C1 segment of cervical spinal cord (tissue), 14 donors: ENCODE measurements around the gene CYB561.

Source experiments
- DNase-seq, 14 donors: peaks; one replicate each; lab custom pipeline; 2025; lab: John Stamatoyannopoulos, UW

Gene CYB561

DNA sequence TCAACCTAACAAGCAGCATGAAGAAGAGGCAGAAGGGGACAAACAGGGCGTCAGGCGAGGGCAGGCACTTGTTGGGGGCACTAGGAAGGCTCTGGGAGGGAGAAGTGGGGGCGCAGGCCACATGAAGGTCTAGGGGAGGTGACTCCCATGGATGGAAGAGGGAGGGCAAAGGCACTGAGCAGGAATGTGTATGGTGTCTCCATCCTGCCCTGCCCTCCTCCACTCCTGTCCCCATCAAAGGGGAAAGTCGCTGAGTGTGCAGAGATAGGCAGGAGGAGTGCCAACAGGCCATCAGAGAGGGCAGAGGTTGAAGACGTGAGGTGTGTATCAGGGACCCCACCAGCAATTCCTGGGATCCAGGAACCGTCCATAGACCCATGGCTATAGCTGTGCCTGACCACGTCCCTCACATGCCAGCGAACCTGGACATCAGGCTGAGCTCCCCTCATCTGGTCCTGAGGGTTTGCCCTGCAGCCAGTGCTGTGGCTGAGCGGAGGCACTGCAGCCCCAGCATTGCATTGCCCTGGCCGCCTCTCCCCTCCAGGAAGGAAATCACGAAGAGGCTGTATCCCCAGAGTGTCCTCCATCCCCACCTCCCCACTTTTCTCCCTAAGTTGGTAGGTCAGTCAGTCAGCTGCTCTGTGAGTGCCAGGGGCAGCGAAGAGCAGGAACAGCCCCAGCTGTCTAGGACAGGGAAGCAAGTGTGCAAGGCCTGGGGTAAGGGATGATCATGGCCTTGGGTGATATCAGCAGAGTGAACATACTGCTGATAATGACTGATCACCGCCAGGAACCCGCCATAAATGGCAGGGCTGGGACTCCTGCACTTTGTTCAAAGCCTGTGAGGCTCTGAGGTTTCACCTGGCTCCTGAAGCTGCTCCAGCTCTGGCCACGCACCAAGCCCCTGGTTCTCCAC is 6.2 kb upstream of the CYB561 start:
- DNase-seq, result no peak

DNA sequence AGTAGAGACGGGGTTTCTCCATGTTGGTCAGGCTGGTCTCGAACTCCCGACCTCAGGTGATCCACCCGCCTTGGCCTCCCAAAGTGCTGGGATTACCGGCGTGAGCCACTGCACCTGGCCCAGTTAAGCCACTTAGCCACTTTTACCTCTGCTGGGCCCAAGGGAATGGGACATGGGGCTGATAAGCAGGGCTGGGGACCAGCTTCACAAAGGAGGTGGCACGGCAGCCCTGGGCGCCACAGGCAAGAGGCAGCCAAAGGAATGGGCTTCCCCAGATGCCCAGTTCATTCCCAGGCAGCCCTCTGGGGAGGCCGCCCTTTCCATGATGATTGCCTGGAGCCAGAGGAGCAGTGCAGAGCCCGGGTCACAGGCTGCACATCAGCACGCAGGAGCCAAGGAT is 5.0 kb upstream of the CYB561 start:
- DNase-seq, result no peak

DNA sequence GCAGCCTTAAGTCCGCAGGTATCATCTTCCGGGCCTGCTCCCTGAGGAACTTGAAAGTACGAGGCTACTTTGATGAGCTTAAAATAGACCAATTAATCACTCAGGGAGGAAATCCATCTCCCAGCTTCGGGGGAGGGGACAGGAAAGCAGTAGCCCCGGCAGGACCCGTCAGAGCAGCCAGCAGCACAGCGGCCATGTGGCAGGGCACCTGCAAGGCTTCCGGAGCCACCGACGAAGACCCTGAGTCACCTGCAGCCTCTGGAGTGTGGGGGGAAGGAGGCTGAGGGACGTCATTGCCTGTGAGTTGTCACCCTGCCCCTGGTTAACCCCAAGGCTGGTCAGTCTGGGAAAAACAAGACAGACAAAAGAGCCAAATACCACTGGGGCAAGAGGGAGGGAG is 4.4 kb upstream of the CYB561 start:
- no peak for DNase-seq

DNA sequence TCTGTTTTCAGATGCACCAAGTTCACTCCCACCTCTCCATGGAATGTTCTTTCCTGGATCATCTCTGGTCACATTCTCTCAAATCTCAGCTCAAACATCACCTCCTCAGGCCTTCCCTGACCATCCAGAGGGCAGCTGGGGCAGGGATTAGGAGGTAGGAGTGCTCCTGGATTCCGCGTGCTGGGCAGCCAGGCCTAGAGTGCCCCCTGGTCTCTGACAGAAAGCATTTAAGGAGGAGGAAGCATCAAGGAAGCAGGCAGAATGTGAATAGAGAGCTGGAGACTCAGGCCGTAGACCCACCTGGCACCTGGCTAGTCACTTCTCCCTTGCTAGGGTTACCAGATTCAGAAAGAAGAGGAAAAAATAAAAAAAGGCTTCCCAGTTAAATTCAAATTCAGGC is 2.5 kb upstream of the CYB561 start:
- DNase-seq, result no peak

DNA sequence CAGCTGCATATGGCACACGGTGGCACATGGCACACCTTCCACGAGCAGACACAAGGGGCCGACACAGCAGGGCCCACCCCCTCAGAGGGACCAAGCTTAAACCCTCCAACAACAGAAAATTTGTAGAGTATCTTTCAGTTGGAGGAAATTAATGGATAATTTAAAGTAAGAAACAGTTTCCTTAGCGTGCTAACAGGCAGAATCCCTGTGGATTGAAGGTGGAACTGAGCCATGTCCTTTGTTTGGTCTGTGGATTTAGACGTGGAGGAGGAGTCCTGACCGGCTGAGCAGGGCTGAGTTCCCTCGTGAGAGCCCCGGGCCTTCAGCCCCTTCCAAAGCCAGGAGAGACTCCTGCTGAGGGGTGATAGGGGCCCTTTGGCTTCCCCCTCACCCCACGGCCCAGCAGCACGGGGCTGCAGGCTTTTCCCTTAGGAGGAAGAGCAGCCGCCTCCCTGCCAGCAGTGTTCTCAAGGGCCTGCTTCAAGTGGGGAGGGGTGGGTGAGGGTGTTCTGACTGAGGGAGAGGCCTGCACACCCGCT is 1.4 kb upstream of the CYB561 start:
- no peak for DNase-seq

DNA sequence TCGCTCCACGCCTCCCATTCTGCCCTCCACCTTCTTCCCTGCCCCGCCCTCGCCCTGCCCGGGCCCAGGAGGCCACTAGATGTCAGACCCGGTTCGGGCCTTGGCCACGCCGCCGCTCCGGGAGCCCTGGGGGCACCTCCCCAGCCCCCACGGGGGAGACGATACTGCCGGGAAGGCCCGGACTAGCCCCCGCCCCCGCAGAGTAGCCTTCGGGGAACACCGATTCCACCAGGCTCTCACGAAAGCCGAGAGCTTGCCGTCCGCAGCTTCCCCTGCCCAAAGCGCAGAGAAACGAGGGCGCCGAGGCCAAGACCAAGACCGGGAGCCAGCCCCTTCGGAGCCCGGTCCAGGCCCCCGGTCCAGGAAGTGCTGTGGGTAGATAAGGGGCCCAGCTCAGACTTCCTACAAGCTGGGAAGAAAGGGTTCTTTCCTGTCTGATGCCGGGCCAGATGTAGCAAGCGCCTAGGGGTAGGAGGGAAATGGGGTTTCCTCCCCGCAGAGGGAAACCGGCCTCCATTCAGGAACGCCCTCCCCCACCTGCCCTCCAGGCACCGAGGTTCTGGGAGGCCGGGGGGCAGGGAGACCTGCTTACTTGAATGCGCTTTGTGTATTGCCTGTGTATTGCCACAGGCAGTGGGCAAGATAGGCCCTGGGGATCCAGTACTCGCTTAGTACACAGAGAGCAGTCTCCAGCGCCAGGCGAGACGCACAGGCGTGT is 806 bp upstream of the CYB561 start:
- peak in 7 of 14 donors; percentile 8 to 56 (median 27) for DNase-seq

DNA sequence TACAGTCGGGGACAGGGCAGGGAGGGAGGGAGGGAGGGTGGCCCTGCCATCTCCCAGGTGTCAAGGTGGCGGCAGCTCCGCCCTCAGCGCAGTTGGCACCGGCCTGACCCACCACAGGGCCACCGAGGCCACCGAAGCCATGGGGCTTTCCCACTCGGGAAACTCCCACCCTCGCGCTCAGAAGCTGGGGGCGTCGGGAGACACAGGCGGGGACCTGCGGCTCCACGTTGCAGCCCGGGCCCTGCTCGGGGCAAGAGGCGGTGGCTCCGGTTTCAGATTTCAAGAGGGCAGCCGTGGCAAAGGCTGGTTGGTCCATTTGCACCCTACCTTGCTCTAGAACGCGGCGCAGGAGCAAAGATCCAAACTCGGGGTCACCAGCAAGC is 544 bp downstream of the CYB561 start:
- no peak for DNase-seq

DNA sequence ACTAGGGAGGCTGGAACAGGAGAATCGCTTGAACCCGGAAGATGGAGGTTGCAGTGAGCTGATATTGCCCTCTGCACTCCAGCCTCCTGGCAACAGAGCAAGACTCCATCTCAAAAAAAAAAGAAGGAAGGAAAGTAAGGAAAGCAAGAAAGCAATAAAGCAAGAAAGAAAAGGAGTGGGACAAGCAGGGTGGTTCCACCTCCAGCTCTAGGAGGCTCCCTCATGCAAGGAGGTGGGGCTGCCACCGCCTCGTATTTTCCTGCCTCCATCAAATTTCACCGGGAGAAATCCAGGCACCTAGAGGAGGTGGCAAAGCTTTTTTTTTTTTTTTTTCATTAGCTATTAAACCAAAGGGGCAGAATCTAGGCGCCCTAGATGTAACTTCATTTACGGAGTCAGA is 1.0 kb downstream of the CYB561 start:
- no peak for DNase-seq

DNA sequence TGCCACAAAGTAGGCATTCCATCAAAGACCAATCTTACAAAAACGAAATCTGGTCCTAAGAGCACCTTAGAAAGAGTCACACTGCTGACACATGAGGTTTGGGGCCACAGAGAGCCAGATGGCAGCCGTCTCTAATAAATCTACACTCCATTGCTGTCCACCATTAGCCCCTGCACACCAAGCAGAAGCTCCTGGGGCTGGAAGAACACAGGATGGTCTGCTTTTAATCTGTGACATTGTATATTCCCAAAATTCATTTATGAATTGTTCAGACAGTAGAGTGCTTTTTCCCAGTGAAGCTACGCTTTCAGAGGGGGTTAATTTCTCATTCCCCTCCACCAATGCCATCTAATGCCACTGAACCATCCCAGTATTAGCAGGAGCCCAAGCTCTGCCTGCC is 1.6 kb downstream of the CYB561 start:
- DNase-seq, result no peak

DNA sequence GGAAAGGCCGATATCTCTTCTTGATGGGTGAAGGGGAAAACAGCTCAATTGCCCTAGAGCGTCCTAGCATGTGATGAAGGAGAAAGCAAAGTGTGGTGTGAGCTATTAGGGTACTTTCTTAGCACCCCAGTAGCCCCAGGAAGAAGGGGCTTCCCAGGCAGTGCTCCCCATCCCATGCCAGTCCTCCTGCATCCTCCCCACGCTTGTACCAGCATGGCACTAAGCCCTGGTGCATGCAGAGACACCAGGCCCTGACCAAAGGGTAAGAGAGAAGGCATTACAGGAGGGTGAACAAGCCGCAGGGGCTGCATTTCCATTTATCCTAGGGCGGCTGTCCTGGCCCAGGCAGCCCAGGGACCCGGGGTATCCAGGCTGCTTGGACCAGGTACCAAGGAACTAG is 3.1 kb downstream of the CYB561 start:
- DNase-seq, result no peak

DNA sequence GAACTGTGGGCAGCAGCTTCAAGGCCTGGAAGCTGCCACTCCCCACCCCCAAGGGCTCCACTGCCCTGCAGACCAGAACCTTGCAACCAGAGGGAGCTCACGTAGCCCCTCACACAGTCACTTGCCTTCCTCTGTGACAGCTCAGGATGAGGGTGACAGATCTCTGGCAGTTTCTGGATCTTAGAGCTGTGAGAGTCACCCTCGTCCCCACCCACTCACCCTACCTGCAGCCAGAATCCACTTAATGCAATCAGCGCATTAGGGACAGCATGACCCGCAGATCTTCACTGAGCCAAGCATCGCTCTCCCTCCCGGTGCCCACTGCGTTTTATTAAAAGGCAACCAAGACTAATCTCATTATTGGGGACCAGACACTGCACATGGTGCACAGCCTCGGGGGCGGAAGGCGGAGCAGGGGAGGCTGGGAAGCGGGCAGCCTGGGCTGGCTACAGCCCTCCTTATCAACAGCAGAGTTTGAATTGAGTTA is 3.5 kb downstream of the CYB561 start:
- DNase-seq, result no peak

DNA sequence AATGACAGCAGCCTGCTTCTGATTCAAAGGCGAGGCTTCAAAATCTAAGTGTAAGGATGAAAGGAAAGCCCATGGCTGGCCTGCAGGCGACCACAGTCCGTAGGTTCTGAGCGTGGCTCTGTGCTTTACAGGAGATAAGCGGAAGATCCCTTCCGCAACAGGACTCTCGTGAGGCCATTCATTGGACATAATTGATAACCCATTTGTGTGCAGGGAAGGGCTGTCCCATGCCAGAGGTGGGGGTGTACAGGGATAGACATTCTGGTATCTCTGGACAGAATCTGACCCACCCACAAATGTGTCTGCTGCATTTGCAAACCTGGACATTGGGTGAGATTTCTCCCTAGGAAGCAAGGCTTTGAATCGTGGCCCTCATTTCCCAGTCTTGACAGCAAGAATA is 4.0 kb downstream of the CYB561 start:
- no peak for DNase-seq

DNA sequence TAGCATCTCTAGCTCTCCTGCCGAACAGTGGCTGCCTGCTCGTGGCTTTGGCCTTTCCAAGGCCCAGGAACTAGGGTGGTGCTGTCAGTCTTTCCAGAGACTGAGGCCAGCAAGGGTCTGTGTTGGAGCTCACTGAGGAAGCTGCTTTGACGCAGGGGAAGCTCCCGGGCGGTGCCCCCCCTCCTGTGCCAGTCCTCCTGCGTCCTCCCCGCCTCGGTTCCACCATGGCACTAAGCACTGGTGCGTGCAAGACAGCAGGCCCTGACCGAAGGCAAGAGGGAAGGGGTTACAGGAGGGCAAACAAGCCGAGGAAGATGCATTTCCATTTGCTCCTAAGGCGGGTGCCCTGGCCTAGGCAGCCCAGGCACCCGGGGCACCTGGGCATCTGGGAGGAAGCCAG is 4.5 kb downstream of the CYB561 start:
- no peak for DNase-seq

DNA sequence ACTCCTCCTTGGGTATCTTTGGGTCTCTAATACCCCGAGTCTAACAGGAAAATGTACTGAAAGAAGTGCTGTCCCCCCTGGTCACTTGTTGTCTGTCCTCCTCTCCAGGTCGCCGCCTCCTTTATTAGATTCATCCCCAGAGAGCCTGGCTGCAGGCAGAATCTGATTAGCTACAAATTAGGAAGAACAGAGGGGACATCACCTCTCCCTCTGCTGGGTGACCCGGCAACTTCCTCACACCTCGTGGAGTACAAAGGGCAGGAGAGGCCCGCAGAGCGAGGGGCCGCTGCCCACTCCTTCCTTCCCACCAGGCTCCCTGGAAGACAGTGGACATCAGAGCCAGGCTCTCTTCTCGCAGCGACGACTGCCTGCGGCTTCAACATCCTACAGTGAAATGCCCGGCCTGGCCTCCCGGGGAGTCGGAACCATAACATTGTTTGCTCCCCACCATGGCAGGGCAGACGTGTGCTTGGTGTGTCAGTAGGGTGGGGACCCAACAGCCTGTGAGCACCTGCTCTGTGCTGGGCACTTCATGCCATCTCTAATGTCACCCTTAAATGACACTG is 5.3 kb downstream of the CYB561 start:
- no peak for DNase-seq

DNA sequence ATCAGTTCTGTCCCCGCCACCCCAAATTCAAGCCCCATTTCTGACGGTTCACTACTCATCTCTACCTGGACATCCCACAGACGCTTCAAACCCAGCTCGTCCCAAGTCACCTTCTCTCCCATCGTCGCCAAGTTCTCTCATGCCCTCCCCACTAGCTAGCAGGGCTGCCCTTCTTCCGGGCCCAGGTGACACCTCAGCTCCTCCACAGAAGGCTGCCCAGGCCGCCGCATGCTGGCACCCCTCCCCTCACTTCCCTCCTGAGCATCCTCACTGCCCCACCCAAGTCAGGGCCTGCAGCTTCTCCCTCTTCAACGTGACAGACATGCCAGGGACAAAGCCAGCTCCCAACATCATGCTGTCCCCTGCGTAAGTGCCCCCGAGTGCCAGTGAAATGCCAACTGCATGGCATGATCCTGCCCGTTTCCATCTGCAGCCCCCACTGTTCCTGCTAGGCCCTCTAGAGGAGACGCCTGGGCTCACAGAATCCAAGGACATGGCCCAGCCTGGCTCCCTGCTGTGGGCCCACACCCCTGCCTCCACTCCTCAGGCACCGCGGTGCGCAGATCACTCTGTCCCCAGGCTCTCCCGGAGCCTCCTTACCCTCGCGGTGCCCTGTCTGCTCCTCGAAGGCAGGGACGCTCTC is 5.9 kb downstream of the CYB561 start:
- no peak for DNase-seq

DNA sequence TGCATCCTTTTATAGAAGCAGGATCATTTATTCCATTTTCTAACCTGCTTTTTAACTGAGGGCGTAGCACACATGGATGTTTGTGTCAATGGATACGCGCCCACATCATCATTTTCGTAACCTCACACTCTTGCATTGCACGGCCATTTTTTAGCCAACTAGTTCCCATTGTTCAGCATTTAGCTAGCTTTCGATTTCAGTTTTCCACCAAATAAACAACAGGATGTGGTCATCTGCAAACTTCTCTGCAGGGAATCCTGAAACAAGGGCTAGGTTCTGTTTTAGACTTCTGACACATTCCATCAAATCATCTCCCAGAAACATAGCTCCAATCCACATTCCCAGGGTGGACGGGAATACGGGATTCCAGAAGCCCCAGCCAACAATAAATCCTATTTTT is 6.4 kb downstream of the CYB561 start:
- no peak for DNase-seq

DNA sequence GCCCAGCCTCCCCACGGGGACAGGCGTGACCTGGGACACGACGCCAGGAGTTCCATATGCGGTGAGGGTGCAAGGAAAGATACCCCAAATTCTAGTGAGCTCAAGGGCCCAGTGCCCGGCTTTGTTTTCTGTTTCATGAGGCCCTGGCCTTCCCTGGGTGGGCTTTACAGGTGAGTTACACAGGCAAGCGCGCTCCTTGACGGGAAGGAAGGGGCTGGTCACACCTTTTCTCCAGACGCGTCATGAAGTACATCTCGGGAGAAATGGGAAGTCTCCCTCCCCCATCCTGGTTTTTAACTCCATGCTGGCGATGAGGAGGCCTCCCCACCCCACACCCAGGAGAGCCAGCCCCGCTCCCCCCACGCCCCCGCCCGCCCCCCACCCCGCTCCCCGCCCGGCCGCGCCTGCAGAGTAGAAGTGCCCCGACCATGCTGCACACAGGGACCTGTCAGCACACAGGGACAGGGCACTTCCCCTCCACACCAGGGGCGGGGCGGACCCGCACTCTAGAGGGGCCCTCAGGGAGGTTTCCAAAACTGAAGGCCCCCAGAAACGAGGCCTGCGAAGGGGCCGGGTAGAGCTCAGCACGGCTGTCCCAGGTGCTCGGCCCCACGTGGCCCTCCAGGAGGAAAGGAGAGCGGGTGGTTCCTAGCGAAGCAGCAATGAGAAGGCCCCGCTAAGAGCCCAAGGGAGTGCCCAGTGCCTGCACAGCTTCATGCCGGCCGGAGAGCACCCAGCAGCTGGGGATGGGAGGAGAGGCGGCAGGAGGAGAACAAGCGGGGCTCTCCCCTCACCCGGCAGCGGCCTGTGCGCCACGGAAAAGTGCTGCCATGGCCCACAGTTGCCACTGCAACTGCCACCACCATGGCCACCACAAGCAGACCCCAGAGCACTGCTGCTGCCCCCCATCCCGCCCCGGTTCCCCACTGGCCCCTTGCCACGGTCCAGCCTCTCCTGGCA is 7.7 kb downstream of the CYB561 start:
- no peak for DNase-seq

DNA sequence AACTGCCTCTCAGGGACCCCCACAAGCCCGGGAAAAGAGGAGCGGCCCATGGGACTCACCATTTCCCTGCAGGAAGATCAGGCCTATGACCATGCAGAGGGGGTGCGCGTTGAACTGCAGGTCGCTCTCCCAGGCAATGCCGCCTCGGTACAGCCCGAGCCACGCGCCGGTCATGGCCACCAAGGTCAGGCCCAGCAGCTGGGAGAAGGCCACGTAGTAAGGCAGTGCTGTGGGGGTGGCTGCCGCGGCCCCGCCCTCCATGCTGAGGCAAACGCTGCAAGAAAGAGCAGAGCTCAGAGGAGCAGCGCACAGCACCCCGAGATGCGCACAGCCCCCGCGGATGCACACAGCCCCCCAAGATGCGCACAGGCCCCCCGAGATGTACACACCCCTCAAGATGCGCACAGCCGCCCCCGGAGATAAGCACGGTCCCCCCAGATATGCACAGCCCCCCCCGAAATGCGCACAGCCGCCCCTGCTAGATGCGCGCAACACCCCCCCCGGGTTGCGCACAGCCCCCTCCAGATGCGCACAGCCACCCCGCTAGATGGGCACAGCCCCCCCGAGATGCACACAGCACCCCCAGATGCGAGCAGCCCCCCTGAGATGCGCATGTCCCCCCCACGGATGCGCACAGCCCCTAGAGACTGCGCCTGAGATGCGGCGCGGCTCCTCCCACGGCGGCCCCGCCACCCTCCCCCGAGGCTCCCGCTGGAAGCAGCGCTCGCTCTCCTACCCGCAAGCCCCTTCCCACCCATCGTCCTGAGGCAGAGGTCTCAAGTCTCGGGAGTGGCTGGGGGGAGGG is 8.6 kb downstream of the CYB561 start:
- no peak for DNase-seq

DNA sequence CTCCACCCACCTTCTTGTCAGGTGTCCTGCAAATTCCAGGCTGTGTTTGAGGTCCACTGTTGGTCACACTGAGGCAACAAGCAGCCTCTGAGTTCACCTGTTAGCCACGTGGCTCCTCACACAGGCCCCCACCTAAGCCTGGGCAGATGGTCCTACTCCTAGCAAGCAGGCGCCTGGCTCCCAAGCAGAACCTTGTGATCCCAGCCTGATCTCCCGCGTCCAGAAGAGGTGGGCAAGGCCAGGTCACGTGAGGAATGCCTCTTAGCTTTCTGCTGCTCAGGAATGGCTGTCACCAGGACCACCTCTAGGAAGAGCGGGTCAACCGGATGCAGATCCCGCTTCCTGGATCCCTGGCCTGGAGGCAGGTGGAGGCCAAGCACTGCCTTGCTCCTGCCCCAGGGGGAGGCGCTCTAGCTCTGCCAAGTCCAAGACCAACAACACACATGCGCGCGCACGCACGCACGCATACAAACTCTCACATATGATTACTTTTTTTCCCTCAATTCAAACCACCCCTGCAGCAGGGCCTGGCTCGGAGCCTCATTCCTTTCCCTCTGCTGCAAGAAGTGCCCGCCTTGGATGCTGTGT is 9.5 kb downstream of the CYB561 start:
- no peak for DNase-seq
